ENCODE results near the gene DHX57. TPM values are rescaled to one million over a fixed set of nuclear protein-coding genes. Genes with fewer than 3 reads are reported as not detected.
"Not testable (repeated sequence)": the region's sequence is repeated elsewhere in the genome, so short reads cannot be mapped to it uniquely, and the experiment has no call there.

The DHX57 gene
- total RNA-seq, 4 donors from 2014 or later: 11.1 to 17.4 (median 12.2) TPM

DNA sequence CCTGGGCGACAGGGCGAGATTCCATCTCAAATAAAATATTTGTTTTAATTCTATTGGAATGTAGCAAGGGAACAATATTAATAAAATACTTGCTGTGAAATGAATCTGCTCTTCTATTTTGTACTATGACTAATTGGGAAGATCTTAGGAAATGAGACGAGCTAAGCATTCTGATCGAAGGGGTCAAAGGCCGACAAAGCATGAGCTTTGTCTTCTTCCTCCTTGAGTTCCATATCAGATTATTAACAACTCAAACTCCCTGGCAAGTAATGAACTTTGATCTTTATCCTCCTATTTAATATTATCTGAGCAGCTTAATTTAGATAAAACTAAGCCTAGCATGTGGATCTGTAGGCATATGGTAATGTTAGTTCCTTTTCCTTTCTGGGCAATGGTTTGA lies 82.2 kb downstream of the DHX57 start:
- no peaks in the 10 kb centered on the region for H3K27me3 ChIP-seq
- TF ChIP-seq POLR2A (IDR thresholded peaks at IDR 0.05; ENCODE audit: low read depth) (no peak), EP300 (IDR thresholded peaks at IDR 0.05) (no peak), CTCF (IDR thresholded peaks at IDR 0.05) (no peak), POLR2AphosphoS5 (IDR thresholded peaks at IDR 0.05) (no peak)
- intact Hi-C loops (cut with DNase I): no loop called here
- H3K9me3 ChIP-seq: no peaks in the 10 kb centered on the region
- H3K4me1 ChIP-seq: no peaks in the 10 kb centered on the region
- 91% methylated on average over 5 of the region's 5 CpGs for WGBS
- DNase-seq (ENCODE audit: extremely low spot score): no peak
- H3K27ac ChIP-seq (replicated peaks in 1 of 4): no peak overlapping the region
- no peak overlapping the region for H3K4me3 ChIP-seq
- H3K36me3 ChIP-seq: peaks cover 0 to 10% (median 9%) of the 10 kb centered on the region in 4 donors

- Histone ChIP-seq H3K9me3 (no peaks in the 10 kb centered on the region), H3K36me3 (peaks cover 0 to 4% (median 2%) of the 10 kb centered on the region in 4 donors), H3K27me3 (no peaks in the 10 kb centered on the region), H3K4me1 (no peaks in the 10 kb centered on the region), H3K27ac (replicated peaks in 1 of 4) (no peak overlapping the region), H3K4me3 (no peak overlapping the region)
- intact Hi-C loops (cut with DNase I): no loop called here
- DNase-seq (ENCODE audit: extremely low spot score): no peak
- no peak for TF ChIP-seq CTCF (IDR thresholded peaks at IDR 0.05)
- no peak for TF ChIP-seq EP300 (IDR thresholded peaks at IDR 0.05)
- no peak for TF ChIP-seq POLR2A (IDR thresholded peaks at IDR 0.05; ENCODE audit: low read depth)
- TF ChIP-seq POLR2AphosphoS5 (IDR thresholded peaks at IDR 0.05): no peak
- 50% methylated on average over 2 of the region's 2 CpGs for WGBS
These were observed 83.0 kb downstream of the DHX57 start for GRCh38 chr2:38792751-38793150.

GRCh38 chr2:38792321-38792720 lies 83.4 kb downstream of the DHX57 start:
- H3K9me3 ChIP-seq; H3K27ac ChIP-seq (replicated peaks in 1 of 4); H3K4me1 ChIP-seq; DNase-seq (ENCODE audit: extremely low spot score); H3K27me3 ChIP-seq; H3K4me3 ChIP-seq; H3K36me3 ChIP-seq; intact Hi-C loops (cut with DNase I): not testable (repeated sequence)
- 94% methylated on average over 8 of the region's 8 CpGs for WGBS

DNA sequence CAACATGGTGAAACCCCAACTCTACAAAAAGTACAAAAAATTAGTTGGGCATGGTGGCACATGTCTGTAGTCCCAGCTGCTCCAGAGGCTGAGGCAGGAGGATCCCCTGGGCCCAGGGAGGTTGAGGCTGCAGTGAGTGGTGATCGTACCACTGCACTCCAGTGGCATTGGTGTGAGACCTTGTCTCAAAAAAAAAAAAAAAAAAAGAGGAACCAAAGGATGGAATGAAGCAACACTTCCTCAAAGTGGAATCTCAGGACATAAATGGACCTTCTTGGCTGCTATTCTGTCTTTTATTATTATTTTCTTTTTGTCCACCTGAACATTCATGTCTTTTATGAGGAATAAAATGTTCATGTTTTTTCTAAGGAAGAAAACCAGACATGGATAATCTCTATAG lies 84.0 kb downstream of the DHX57 start:
- DNase-seq (ENCODE audit: extremely low spot score): no peak
- Histone ChIP-seq H3K9me3 (no peaks in the 10 kb centered on the region), H3K4me1 (no peaks in the 10 kb centered on the region), H3K36me3 (no peaks in the 10 kb centered on the region), H3K27me3 (no peaks in the 10 kb centered on the region), H3K27ac (replicated peaks in 1 of 4) (no peak overlapping the region), H3K4me3 (no peak overlapping the region)
- TF ChIP-seq POLR2A (IDR thresholded peaks at IDR 0.05; ENCODE audit: low read depth): no peak
- TF ChIP-seq CTCF (IDR thresholded peaks at IDR 0.05): no peak
- TF ChIP-seq EP300 (IDR thresholded peaks at IDR 0.05): no peak
- no peak for TF ChIP-seq POLR2AphosphoS5 (IDR thresholded peaks at IDR 0.05)
- WGBS: 69% methylated on average over 1 of the region's 1 CpG
- intact Hi-C loops (cut with DNase I): no loop called here

- Histone ChIP-seq H3K4me3 (no peak overlapping the region), H3K27me3 (no peaks in the 10 kb centered on the region), H3K27ac (replicated peaks in 1 of 4) (no peak overlapping the region), H3K4me1 (peaks cover 0 to 3% (median 0%) of the 10 kb centered on the region in 4 donors), H3K36me3 (no peaks in the 10 kb centered on the region), H3K9me3 (no peaks in the 10 kb centered on the region)
- TF ChIP-seq POLR2AphosphoS5 (IDR thresholded peaks at IDR 0.05): no peak
- TF ChIP-seq POLR2A (IDR thresholded peaks at IDR 0.05; ENCODE audit: low read depth): no peak
- no peak for TF ChIP-seq EP300 (IDR thresholded peaks at IDR 0.05)
- TF ChIP-seq CTCF (IDR thresholded peaks at IDR 0.05): no peak
- no peak for DNase-seq (ENCODE audit: extremely low spot score)
- intact Hi-C loops (cut with DNase I): no loop called here
- 90% methylated on average over 14 of the region's 14 CpGs for WGBS
These were observed 86.0 kb downstream of the DHX57 start for GRCh38 chr2:38789691-38790090.

Data from esophagus muscularis mucosa (tissue), 4 donors.